HG02973 (cell line): ENCODE measurements around the gene OR52B2.

Source experiments
- ATAC-seq: cut with Tn5 transposase; IDR thresholded peaks from one replicate; pipeline ENCODE4 v1.9.1; 2021; ENCODE audit warnings: moderate library complexity; ENCODE audit not compliant: unreplicated experiment

The OR52B2 gene

GRCh38 chr11:6170226-6170625, at the start of gene OR52B2:
OR52B2 (minus strand) TSS chr11:6170326; CDS start chr11:6170326, 0 bp downstream.
- no peak for ATAC-seq

DNA sequence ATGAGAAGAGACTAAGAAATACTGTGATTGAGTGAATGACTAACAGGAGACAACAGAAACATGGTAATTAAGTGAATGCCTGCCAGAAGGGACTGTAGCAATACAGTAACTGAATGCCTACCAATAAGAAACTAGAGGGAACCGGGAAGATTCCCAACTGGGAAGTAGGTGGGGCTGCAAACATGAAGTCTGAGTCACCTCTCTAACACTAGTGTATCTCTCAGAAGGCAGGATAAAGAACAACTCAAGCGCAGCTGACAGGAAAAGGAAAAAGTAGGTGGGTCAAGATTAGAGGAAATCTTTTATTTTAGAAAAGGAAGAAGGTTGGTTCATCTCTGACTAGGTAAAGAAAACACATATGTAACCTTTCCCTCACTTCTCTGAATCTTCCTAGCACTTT, 49.2 kb upstream of the OR52B2 start:
- no peak for ATAC-seq

GRCh38 chr11:6217722-6218121, 47.6 kb upstream of the OR52B2 start:
- ATAC-seq: no peak

DNA sequence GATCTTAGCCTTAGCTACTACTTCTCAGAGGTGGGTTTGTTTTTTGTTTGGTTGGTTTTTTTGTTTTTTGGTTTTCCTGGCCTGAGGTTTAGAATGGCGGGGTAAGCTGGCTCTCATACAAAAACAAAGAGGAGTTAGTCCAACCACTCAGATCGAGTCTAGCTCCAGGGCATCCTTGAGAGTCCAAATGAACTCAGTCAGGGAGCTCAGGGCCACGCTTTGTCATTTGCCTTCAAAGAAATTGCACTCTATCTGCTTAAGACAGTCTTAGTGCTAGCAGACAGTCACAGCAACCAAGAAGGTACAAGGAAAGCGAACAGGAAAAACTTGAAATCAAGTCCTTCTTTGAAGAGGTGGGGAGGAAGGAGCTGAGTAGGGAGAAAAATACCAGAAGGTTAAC, 46.4 kb upstream of the OR52B2 start:
- ATAC-seq: no peak

- no peak for ATAC-seq
Measured at GRCh38 chr11:6214530-6214929, 44.4 kb upstream of the OR52B2 start.

DNA sequence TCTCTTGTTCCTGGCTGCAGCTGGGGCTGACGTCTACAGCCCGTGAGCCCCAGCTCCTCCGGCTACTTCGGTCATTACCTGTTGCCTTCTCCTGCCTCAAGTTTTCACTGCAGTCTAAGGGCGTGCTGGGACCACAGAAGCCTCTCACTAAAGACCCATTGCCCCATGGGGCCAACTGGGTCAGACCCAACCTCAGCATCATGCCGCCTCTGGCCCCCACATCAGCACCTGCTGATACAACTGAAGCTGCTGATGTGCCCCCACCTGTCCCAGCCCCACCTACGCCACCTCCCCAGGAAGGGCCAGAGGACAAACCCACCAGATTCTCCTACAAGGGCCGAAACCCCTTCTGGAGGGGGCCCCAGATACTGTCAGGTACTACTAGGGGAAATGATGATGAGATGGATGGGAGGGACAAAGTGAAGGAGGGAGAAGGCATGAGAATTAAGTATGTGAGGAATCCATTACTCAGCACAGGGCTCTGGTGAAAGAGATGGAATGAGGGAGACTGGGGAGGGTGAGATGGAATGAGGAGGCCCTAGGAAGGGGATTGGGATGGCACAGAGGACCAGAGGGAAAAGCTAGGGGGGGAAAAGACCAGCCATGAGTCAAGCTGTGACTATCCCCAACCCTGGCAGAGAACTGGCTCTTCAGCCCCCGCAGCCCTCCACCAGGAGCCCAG, 40.3 kb upstream of the OR52B2 start:
- ATAC-seq: no peak

GRCh38 chr11:6209801-6210200, 39.7 kb upstream of the OR52B2 start:
- no peak for ATAC-seq

GRCh38 chr11:6206456-6207180, 36.5 kb upstream of the OR52B2 start:
- ATAC-seq: no peak

- no peak for ATAC-seq
Measured at GRCh38 chr11:6205366-6205765, 35.2 kb upstream of the OR52B2 start, which contains the start of gene C11orf42. C11orf42 (plus strand) TSS chr11:6205557; CDS start chr11:6205616, 59 bp downstream.

GRCh38 chr11:6204706-6205105, 34.6 kb upstream of the OR52B2 start:
- ATAC-seq: no peak

DNA sequence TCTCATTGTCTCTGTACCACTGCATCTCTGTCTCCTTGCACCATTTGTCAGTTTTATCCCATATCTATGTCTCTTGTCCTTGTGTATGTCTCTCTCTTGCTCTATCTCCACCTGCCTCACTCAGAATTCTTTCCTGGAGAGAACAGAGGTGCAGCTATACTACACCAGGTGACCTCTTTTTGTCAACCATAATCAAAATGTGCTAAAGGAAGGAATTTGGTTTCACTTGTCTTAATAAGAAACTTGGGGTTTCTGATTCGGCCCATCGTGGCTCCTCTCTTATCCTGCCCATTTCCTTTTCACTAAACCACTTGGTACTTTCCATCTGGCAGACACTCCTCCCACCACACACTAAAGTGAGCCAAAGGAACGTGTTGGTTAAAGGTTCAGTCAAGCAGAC, 33.2 kb upstream of the OR52B2 start:
- ATAC-seq: peak; percentile 61

- no peak for ATAC-seq
Measured at GRCh38 chr11:6202041-6202440, 31.9 kb upstream of the OR52B2 start.

DNA sequence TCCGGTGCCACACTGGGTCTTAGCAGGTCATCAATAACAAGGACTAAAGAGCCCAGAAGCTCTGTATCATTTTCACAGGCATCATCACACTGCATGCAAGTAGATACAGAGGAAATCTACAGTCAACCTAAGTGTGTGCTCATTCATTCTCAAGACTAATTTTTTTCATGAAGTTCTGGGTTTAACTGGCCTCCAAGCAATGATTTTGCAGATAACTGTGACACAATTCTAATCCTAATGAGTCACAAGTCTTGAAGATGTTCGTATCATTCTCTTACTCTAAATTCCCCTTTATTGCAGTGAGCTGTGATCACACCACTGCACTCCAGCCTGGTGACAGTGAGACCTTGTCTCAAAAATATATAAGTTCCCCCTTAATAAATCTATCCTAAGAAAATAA, 31.4 kb upstream of the OR52B2 start:
- no peak for ATAC-seq

- ATAC-seq: no peak
Measured at GRCh38 chr11:6200975-6201374, 30.8 kb upstream of the OR52B2 start.

GRCh38 chr11:6199174-6199810, 29.2 kb upstream of the OR52B2 start, which contains the start of gene OR52W1:
OR52W1 (plus strand) TSS chr11:6199224; CDS start chr11:6199224, 0 bp downstream.
- no peak for ATAC-seq

- ATAC-seq: no peak
Measured at GRCh38 chr11:6197466-6198200, 27.5 kb upstream of the OR52B2 start.

GRCh38 chr11:6196396-6196795, 26.3 kb upstream of the OR52B2 start:
- ATAC-seq: no peak

GRCh38 chr11:6194065-6194581, 24.0 kb upstream of the OR52B2 start:
- ATAC-seq: no peak

GRCh38 chr11:6191742-6192141, 21.6 kb upstream of the OR52B2 start:
- no peak for ATAC-seq

- no peak for ATAC-seq
Measured at GRCh38 chr11:6175440-6175839, 5.3 kb upstream of the OR52B2 start.
